Effector CD8-positive, alpha-beta T cell (primary cell): Measurements from ENCODE around the gene COL26A1.

Source experiments
- DNase-seq: peaks from one replicate; lab custom pipeline; 2025; lab: John Stamatoyannopoulos, UW

The COL26A1 gene

GRCh38 chr7:101575168-101575567 lies 212.5 kb downstream of the COL26A1 start:
- no peak for DNase-seq

GRCh38 chr7:101575721-101576120 lies 213.0 kb downstream of the COL26A1 start:
- no peak for DNase-seq

- DNase-seq = no peak
Observed at GRCh38 chr7:101576998-101577397, 214.3 kb downstream of the COL26A1 start.

DNA sequence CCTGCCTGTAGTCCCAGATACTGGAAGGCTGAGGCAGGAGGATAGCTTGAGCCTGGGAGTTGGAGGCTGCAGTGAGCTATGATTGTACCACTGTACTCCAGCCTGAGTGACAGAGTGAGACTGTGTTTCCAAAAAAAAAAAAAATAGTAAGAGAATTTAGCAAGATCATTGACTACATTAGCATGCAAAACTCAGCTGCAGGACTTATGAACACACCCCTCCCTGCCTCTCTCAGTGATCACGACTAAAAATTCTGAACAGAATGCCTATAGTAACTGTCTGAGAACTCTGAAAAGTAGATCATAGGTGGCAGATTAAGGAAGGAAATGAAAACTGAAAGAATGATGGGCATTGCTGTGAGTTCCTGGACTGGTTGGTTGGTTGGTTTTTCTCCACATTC lies 215.9 kb downstream of the COL26A1 start:
- DNase-seq = no peak

DNA sequence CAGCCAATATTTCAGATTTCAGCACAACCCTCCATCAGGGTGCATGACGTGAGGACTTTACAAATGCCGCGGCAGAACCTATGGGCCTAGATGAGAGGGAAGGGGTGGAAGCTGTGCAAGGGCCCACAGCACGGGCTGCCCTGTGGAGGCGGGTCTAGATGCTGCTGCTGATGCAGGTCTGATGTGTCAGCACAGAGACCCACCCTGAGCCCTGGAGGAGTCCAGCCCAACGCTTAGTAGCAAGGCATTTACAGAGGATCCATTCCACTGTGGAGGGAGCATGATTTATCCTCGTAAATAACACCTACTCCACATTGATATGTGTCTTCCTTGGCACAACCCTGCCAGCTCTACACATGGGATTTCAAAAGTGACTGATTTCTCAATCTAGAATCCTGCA lies 217.9 kb downstream of the COL26A1 start:
- no peak for DNase-seq

DNA sequence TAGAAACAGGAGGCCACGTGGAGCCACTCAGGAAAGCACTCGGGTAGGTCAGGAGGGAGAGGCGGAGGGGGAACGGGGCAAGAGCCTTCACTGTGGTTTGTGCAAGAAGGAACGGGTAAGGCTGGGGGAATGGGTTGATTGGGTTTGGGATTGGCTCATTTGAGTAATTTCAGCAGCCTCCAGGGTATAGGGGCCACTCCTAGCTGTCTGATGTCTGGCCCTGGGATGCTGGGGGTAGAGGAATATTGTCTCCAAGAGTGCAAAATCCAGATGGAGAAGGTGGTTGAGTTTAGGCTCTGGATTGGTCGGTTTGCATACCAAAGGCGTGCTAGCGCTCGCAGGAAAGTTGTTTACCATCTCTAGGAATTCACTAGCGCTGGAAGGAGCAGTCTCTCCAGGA lies 219.2 kb downstream of the COL26A1 start:
- DNase-seq = no peak

GRCh38 chr7:101582971-101583370 lies 220.3 kb downstream of the COL26A1 start:
- no peak for DNase-seq

GRCh38 chr7:101586078-101586905 lies 223.6 kb downstream of the COL26A1 start:
- no peak for DNase-seq

GRCh38 chr7:101586906-101587677 lies 224.4 kb downstream of the COL26A1 start:
- DNase-seq = no peak

GRCh38 chr7:101588131-101588935 lies 225.7 kb downstream of the COL26A1 start:
- no peak for DNase-seq

- no peak for DNase-seq
Observed at GRCh38 chr7:101589052-101589451, 226.4 kb downstream of the COL26A1 start.

- DNase-seq = no peak
Observed at GRCh38 chr7:101589976-101590662, 227.4 kb downstream of the COL26A1 start.

- DNase-seq = no peak
Observed at GRCh38 chr7:101590663-101591435, 228.2 kb downstream of the COL26A1 start.

GRCh38 chr7:101591504-101591903 lies 228.8 kb downstream of the COL26A1 start:
- DNase-seq = no peak

DNA sequence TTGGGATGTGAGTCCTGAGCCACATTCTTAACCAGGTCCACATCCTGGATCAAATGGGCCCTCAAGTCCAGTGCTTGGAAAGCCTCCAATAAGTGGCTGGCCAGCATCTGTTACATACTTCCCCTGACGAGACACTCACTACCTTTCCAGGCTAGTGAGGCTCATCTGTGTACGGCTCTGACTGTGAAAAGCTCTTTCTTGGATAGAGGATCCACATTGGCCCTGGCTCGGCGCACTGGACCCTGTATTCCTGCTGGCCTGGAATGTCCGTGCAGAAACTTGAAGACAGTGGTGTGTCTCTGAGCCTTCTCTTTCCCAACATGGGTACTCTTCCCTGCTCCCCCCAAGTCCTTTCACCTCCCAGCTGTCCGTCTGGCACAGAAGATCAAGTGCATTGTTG lies 230.9 kb downstream of the COL26A1 start:
- DNase-seq = no peak

DNA sequence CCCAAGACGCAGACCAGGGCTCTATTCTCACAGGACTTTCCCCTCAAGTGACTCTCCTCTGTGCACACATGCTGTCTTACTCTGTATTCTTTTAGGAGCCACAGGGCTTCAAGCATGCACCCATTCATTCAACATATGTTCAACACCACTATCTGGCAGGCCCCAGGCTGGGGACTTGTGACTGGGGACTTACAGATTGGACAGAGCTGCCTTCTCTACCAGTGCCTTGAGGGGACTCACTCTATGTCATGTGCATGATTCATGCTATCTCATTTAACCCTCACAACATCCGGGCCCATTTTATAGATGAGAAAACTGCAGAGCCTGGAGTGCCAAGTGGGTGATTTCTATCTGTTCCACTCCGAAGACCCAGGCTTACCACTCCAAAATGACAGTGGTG lies 232.1 kb downstream of the COL26A1 start:
- no peak for DNase-seq

GRCh38 chr7:101595246-101595645 lies 232.6 kb downstream of the COL26A1 start:
- DNase-seq = no peak

GRCh38 chr7:101595766-101596537 lies 233.3 kb downstream of the COL26A1 start:
- DNase-seq = no peak

DNA sequence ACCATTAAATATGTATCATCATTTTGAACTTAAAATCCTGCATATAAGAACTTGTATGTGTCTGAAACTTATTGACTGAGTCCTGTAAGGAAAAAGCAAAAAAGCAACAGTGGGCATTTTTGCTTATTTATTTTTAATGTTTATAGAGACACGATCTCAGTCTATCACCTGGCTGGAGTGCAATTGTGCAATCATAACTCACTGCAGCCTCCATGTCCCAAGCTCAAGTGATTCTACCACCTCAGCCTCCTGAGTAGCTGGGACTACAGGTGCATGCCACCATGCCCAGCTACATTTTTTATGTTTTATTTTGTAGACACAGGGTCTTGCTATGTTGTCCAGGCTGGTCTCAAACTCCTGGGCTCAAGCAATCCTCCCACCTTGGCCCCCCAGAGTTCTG lies 234.2 kb downstream of the COL26A1 start:
- no peak for DNase-seq

DNA sequence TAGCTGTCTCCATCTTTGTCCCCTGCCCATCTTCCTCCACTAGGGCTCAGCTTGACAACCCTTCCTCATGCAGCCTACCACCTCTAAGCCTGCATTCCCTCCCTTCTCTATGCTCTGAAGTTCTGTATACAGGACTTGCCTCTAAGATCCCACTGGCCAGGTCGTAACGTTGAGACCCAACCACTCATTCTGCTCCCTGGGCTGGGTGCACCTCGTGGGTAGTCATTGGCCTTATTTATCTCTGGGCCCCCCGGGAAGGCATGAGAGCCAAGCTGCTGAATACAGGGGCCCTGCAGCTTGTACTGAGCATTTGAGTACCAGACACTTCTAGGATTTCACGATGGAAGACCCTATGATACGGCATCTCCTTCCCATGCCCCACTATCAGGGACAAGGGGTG lies 235.3 kb downstream of the COL26A1 start:
- DNase-seq = no peak
